SK-N-SH (cell line): ENCODE results near the gene ZNF3. TPM values are rescaled to one million over a fixed set of nuclear protein-coding genes. Genes with fewer than 3 reads are reported as not detected.
A peak's percentile ranks its signal among the peaks of the same experiment; 100 is the strongest.

ENCODE experiments used
- CTCF ChIA-PET: fragments of 300-600, 350-600 bp; formaldehyde crosslinking; extraction: SDS; loops from one replicate; lab custom pipeline; 2021; lab: Yijun Ruan, JAX
- POLR2A ChIA-PET: fragments of 350-600 bp; sonication (Branson Sonifier 250); formaldehyde crosslinking; extraction: SDS; loops from one replicate; lab custom pipeline; 2020; ENCODE audit warnings: antibody characterized with exemption, inconsistent platforms; lab: Yijun Ruan, JAX
- DNase-seq: peaks from one replicate; pipeline ENCODE4 v3.0.0; 2012
- H2AFZ ChIP-seq: fragments of 200-600 bp; sonication (generic); 2 replicates; pipeline ENCODE4 v1.8.1; 2016; ENCODE audit warnings: antibody characterized with exemption, mild to moderate bottlenecking, low read depth
- H3F3A ChIP-seq: fragments of 200-600 bp; sonication (generic); replicated peaks from 2 replicates; pipeline ENCODE3; 2016; ENCODE audit warnings: antibody characterized with exemption, mild to moderate bottlenecking; ENCODE audit not compliant: insufficient read depth
- H3K27ac ChIP-seq, 2 experiments: fragments of 200-500 bp in 1 of 2; fragments of 200-600 bp in 1 of 2; sonication (Bioruptor generic) in 1 of 2; sonication (generic), shearing (Covaris generic) in 1 of 2; 2 replicates each; pipeline versions ENCODE4 v1.5.1 to v1.6.1; 2014 to 2016; ENCODE audit warnings: low read depth in 2 of 2, inconsistent platforms in 1 of 2, low read length in 1 of 2, mild to moderate bottlenecking in 1 of 2, mixed read lengths in 1 of 2
- H3K27me3 ChIP-seq: fragments of 200-600 bp; sonication (generic), shearing (Covaris generic); 2 replicates; pipeline ENCODE4 v1.6.1; 2016; ENCODE audit warnings: mixed run types; ENCODE audit not compliant: insufficient read depth
- H3K36me3 ChIP-seq, 2 experiments: fragments of 200-500 bp in 1 of 2; fragments of 200-600 bp in 1 of 2; sonication (Bioruptor generic) in 1 of 2; sonication (generic) in 1 of 2; replicated peaks in 1 of 2; 2 replicates each; pipeline versions ENCODE3 to v1.5.1; 2014 to 2016; ENCODE audit warnings: low read length in 1 of 2, mild to moderate bottlenecking in 1 of 2; ENCODE audit not compliant: insufficient read depth in 2 of 2, control insufficient read depth in 1 of 2
- H3K4me1 ChIP-seq, 2 experiments: fragments of 200-500 bp in 1 of 2; fragments of 200-600 bp in 1 of 2; sonication (Bioruptor generic) in 1 of 2; sonication (generic), shearing (Covaris generic) in 1 of 2; 2 replicates each; pipeline versions ENCODE4 v1.5.1 to v1.6.1; 2014 to 2016; ENCODE audit warnings: low read depth in 1 of 2, low read length in 1 of 2, mixed run types in 1 of 2; ENCODE audit not compliant: insufficient read depth in 2 of 2, control insufficient read depth in 1 of 2
- H3K4me2 ChIP-seq: fragments of 200-600 bp; sonication (generic), shearing (Covaris generic); 2 replicates; pipeline ENCODE4 v1.6.1; 2017; ENCODE audit warnings: mixed run types
- H3K4me3 ChIP-seq, 2 experiments: fragments of 200-500 bp in 1 of 2; fragments of 200-600 bp in 1 of 2; sonication (Bioruptor generic) in 1 of 2; sonication (generic), shearing (Covaris generic) in 1 of 2; 2 replicates each; pipeline versions ENCODE4 v1.5.1 to v1.8.1; 2014 to 2016; ENCODE audit warnings: low read depth in 2 of 2, inconsistent platforms in 1 of 2, low read length in 1 of 2, mild to moderate bottlenecking in 1 of 2, mixed read lengths in 1 of 2, moderate library complexity in 1 of 2
- H3K79me2 ChIP-seq: fragments of 200-600 bp; sonication (generic); 2 replicates; pipeline ENCODE4 v1.8.1; 2017; ENCODE audit warnings: mild to moderate bottlenecking; ENCODE audit not compliant: insufficient read depth
- H3K9ac ChIP-seq: fragments of 200-600 bp; sonication (generic); 2 replicates; pipeline ENCODE4 v1.6.1; 2017; ENCODE audit warnings: mixed run types
- H3K9me2 ChIP-seq: fragments of 200-600 bp; sonication (generic); 2 replicates; pipeline ENCODE4 v1.6.1; 2017; ENCODE audit warnings: mixed run types
- H3K9me3 ChIP-seq: fragments of 200-600 bp; sonication (generic); 2 replicates; pipeline ENCODE4 v1.6.1; 2017; ENCODE audit warnings: mixed run types, mild to moderate bottlenecking, moderate library complexity
- H4K20me1 ChIP-seq: fragments of 200-600 bp; sonication (generic); 2 replicates; pipeline ENCODE4 v1.6.1; 2017; ENCODE audit warnings: mild to moderate bottlenecking, mixed run types; ENCODE audit not compliant: insufficient read depth
- ELF1 ChIP-seq: IDR thresholded peaks from 2 replicates; pipeline ENCODE4 v1.4.0; 2012
- FOSL2 ChIP-seq: IDR thresholded peaks from 2 replicates; pipeline ENCODE4 v1.4.0; 2012; ENCODE audit warnings: low read depth, mild to moderate bottlenecking, moderate library complexity, borderline replicate concordance
- FOXM1 ChIP-seq: IDR thresholded peaks from 2 replicates; pipeline ENCODE4 v1.4.0; 2012; ENCODE audit warnings: low read depth, mild to moderate bottlenecking
- MXI1 ChIP-seq: IDR thresholded peaks from 2 replicates; pipeline ENCODE4 v1.6.1; 2012; ENCODE audit warnings: mild to moderate bottlenecking, low read depth, low read length, improper control_type of control experiment
- NRF1 ChIP-seq: IDR thresholded peaks from 2 replicates; pipeline ENCODE4 v1.6.1; 2012; ENCODE audit warnings: low read depth, mild to moderate bottlenecking, low read length
- PBX3 ChIP-seq: IDR thresholded peaks from 2 replicates; pipeline ENCODE4; 2012
- RFX5 ChIP-seq: IDR thresholded peaks from 2 replicates; pipeline ENCODE4 v1.6.1; 2012; ENCODE audit warnings: mild to moderate bottlenecking, improper control_type of control experiment, low read length
- SIN3A ChIP-seq: IDR thresholded peaks from 2 replicates; pipeline ENCODE4 v1.6.1; 2012; ENCODE audit warnings: low read depth, mild to moderate bottlenecking, low read length, moderate library complexity, borderline replicate concordance
- TAF1 ChIP-seq: IDR thresholded peaks from 2 replicates; pipeline ENCODE4 v1.6.1; 2012; ENCODE audit warnings: low read depth, mild to moderate bottlenecking, low read length, moderate library complexity, borderline replicate concordance
- TCF12 ChIP-seq: IDR thresholded peaks from 2 replicates; pipeline ENCODE4 v1.4.0; 2012
- TEAD4 ChIP-seq: IDR thresholded peaks from 2 replicates; pipeline ENCODE4 v1.4.0; 2012; ENCODE audit warnings: mild to moderate bottlenecking, borderline replicate concordance; ENCODE audit not compliant: insufficient read depth
- YY1 ChIP-seq: IDR thresholded peaks from 2 replicates; pipeline ENCODE4 v1.4.0; 2012; ENCODE audit warnings: low read depth, mild to moderate bottlenecking
- WGBS: methylation state at CpG from one replicate; pipeline ENCODE4 v1.1.6; 2017; ENCODE audit warnings: low lambda C conversion rate; 5-methylcytosine and 5-hydroxymethylcytosine counted together
- polyA plus RNA-seq, 3 experiments: library from polyadenylated mRNA; depleted of rRNA; stranded (reverse); fragments of >200 nt; gene quantifications; 2 replicates each; pipeline ENCODE4 v1.2.3, GENCODE V29; 2012
- TF ChIP-seq, protein P1 (sequence below): IDR thresholded peaks from 2 replicates; pipeline ENCODE4 v1.4.0; 2012; ENCODE audit warnings: low read depth, borderline replicate concordance
- TF ChIP-seq, protein P2 (sequence below): fragments of 150-350 bp; IDR thresholded peaks from 2 replicates; pipeline ENCODE4 v1.6.1; 2017; ENCODE audit warnings: antibody characterized with exemption, low read length, low read depth, borderline replicate concordance
- TF ChIP-seq, protein P3 (sequence below): IDR thresholded peaks from 2 replicates; pipeline ENCODE4 v1.4.0; 2012; ENCODE audit warnings: low read depth
- TF ChIP-seq, protein P4 (sequence below): IDR thresholded peaks from 2 replicates; pipeline ENCODE4 v1.6.1; 2012; ENCODE audit warnings: mild to moderate bottlenecking, low read depth, low read length, moderate library complexity

Gene ZNF3
- polyA plus RNA-seq, 1 of the 3 experiments (the other 2 are of a cell fraction) = 30.5 TPM

- WGBS = 8% methylated on average over 7 of the region's 7 CpGs
- Histone ChIP-seq H3K4me3 (peak overlapping the region; percentile 71 to 87), H3K4me2 (peak overlapping the region; percentile 93), H3K27ac (peak overlapping the region; percentile 84 to 98), H3K79me2 (peaks cover 58% of the 10 kb centered on the region), H3K27me3 (no peaks in the 10 kb centered on the region), H3F3A (peaks cover 80% of the 10 kb centered on the region), H3K36me3 (peaks cover 38 to 45% of the 10 kb centered on the region in 2 experiments), H2AFZ (peak overlapping the region; percentile 64; the same call in 1 of the 2 replicates), H3K4me1 (peaks cover 32 to 33% of the 10 kb centered on the region in 2 experiments), H3K9me2 (no peaks in the 10 kb centered on the region), H4K20me1 (no peaks in the 10 kb centered on the region), H3K9ac (peak overlapping the region; percentile 87), H3K9me3 (no peaks in the 10 kb centered on the region)
- CTCF ChIA-PET = interaction anchor here (0.8 to 1.2 kb wide), 3 partner anchors 9 to 45 kb away, joined by 3 to 4 read pairs (median 3); partner anchors contain the start of gene AP4M1
- POLR2A ChIA-PET = interaction anchor here (7.5 kb wide), 1 partner anchor 11 kb away, joined by 98 read pairs; the partner anchor contains the start of genes AP4M1 and MCM7
- no peak for DNase-seq
- TF ChIP-seq FOSL2 = 0 out of 2 replicates have a peak, but pooled peaks have one; percentile 4
- TF ChIP-seq ELF1 = no peak
These were observed 8.1 kb upstream of the ZNF3 start for GRCh38 chr7:100089458-100090196.

DNA sequence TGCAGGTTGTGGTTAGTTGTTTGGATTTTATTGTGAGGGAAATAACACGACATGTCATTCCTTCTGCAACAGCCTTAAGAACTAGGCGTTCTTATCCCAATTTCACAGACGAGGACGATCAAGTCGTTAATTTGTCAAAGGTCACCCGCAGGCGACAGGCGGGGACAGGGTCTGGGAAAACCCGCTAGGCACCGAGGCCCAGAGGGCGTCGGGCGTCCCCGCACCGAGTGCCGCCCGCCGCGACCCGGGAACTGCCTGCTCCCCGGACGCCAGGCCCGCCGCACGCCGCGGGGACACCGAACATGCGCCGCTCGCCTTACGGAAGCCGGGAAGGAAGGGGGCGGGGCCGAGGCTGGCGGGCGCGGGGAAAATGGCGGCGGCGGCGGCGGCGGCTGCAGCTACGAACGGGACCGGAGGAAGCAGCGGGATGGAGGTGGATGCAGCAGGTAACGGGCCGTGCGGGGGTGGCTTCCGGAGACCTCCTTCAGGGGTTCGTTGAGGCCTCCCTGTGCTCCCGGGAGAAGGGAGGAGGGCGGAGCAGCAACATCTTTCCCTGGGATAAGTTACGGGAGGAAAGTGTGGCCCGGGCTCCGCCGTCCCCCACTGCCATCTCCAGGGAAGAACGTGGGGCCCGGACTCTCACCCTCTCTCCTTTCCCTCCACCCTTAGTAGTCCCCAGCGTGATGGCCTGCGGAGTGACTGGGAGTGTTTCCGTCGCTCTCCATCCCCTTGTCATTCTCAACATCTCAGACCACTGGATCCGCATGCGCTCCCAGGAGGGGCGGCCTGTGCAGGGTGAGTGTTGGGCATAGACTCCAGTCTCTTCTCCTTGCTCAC lies 7.3 kb upstream of the ZNF3 start, which contains the start of gene COPS6:
Gene COPS6 (plus strand): TSS at position 349 of the 837 bp plus-strand sequence. CDS start 22 bp downstream, at position 371.
- H2AFZ ChIP-seq = peak within 1 kb of the TSS; percentile 64
- peak; percentile 97 for DNase-seq
- H3K4me1 ChIP-seq = peaks cover 25 to 33% of the 10 kb centered on the region in 2 experiments; a peak in 3 of 4 replicates
- H4K20me1 ChIP-seq = no peaks in the 10 kb centered on the region
- peak within 1 kb of the TSS; percentile 93 for H3K4me2 ChIP-seq
- H3K9me2 ChIP-seq = no peaks in the 10 kb centered on the region
- H3K27ac ChIP-seq = peak within 1 kb of the TSS; percentile 84 to 98
- peaks cover 30 to 37% of the 10 kb centered on the region in 2 experiments for H3K36me3 ChIP-seq
- H3K4me3 ChIP-seq = peak within 1 kb of the TSS; percentile 71 to 87
- ChIA-PET POLR2A (interaction anchor here (0.7 to 7.5 kb wide), 4 partner anchors 12 to 341 kb away, joined by 3 to 98 read pairs (median 3); partner anchors contain the start of genes AP4M1, MCM7 and MEPCE), CTCF (interaction anchor here (0.8 to 1.2 kb wide), 5 partner anchors 13 to 159 kb away, joined by 3 to 4 read pairs (median 3); partner anchors contain the start of genes AP4M1 and GJC3)
- 3% methylated on average over 38 of the region's 68 CpGs for WGBS
- peak within 1 kb of the TSS; percentile 87 for H3K9ac ChIP-seq
- no peaks in the 10 kb centered on the region for H3K9me3 ChIP-seq
- no peaks in the 10 kb centered on the region for H3K27me3 ChIP-seq
- peaks cover 51% of the 10 kb centered on the region for H3K79me2 ChIP-seq
- H3F3A ChIP-seq = peaks cover 72% of the 10 kb centered on the region
- peak; percentile 99 for TF ChIP-seq TAF1
- no peak for TF ChIP-seq FOXM1
- TF ChIP-seq, protein P1, sequence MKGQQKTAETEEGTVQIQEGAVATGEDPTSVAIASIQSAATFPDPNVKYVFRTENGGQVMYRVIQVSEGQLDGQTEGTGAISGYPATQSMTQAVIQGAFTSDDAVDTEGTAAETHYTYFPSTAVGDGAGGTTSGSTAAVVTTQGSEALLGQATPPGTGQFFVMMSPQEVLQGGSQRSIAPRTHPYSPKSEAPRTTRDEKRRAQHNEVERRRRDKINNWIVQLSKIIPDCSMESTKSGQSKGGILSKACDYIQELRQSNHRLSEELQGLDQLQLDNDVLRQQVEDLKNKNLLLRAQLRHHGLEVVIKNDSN = no peak
- no peak for TF ChIP-seq TCF12
- TF ChIP-seq YY1 = peak; percentile 99
- TF ChIP-seq, protein P2, sequence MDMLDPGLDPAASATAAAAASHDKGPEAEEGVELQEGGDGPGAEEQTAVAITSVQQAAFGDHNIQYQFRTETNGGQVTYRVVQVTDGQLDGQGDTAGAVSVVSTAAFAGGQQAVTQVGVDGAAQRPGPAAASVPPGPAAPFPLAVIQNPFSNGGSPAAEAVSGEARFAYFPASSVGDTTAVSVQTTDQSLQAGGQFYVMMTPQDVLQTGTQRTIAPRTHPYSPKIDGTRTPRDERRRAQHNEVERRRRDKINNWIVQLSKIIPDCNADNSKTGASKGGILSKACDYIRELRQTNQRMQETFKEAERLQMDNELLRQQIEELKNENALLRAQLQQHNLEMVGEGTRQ = no peak
- TF ChIP-seq, protein P3, sequence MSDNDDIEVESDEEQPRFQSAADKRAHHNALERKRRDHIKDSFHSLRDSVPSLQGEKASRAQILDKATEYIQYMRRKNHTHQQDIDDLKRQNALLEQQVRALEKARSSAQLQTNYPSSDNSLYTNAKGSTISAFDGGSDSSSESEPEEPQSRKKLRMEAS = peak; percentile 99
- TF ChIP-seq PBX3 = peak; percentile 19; the same call in 1 of the 2 replicates
- peak; percentile 92 for TF ChIP-seq MXI1
- TF ChIP-seq NRF1 = peak; percentile 69
- peak; percentile 13; the same call in 1 of the 2 replicates for TF ChIP-seq TEAD4
- TF ChIP-seq ELF1 = peak; percentile 62; the same call in 1 of the 2 replicates
- TF ChIP-seq RFX5 = no peak
- TF ChIP-seq, protein P4, sequence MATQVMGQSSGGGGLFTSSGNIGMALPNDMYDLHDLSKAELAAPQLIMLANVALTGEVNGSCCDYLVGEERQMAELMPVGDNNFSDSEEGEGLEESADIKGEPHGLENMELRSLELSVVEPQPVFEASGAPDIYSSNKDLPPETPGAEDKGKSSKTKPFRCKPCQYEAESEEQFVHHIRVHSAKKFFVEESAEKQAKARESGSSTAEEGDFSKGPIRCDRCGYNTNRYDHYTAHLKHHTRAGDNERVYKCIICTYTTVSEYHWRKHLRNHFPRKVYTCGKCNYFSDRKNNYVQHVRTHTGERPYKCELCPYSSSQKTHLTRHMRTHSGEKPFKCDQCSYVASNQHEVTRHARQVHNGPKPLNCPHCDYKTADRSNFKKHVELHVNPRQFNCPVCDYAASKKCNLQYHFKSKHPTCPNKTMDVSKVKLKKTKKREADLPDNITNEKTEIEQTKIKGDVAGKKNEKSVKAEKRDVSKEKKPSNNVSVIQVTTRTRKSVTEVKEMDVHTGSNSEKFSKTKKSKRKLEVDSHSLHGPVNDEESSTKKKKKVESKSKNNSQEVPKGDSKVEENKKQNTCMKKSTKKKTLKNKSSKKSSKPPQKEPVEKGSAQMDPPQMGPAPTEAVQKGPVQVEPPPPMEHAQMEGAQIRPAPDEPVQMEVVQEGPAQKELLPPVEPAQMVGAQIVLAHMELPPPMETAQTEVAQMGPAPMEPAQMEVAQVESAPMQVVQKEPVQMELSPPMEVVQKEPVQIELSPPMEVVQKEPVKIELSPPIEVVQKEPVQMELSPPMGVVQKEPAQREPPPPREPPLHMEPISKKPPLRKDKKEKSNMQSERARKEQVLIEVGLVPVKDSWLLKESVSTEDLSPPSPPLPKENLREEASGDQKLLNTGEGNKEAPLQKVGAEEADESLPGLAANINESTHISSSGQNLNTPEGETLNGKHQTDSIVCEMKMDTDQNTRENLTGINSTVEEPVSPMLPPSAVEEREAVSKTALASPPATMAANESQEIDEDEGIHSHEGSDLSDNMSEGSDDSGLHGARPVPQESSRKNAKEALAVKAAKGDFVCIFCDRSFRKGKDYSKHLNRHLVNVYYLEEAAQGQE = peak; percentile 73; the same call in 1 of the 2 replicates
- TF ChIP-seq SIN3A = 0 out of 2 replicates have a peak, but pooled peaks have one; percentile 58
